HG02678 (cell line): ENCODE measurements around the gene FAM221B.

ENCODE experiments used
- ATAC-seq: cut with Tn5 transposase; IDR thresholded peaks from one replicate; pipeline ENCODE4 v1.9.1; 2021; ENCODE audit warnings: mild to moderate bottlenecking, moderate library complexity; ENCODE audit not compliant: unreplicated experiment

Gene FAM221B

GRCh38 chr9:35847792-35848572, 19.4 kb upstream of the FAM221B start:
- peak; percentile 90 for ATAC-seq

- ATAC-seq = no peak
Measured at GRCh38 chr9:35845824-35846771, 17.6 kb upstream of the FAM221B start.

GRCh38 chr9:35844628-35845270, 16.2 kb upstream of the FAM221B start:
- ATAC-seq = no peak

GRCh38 chr9:35842795-35843194, 14.3 kb upstream of the FAM221B start:
- peak; percentile 72 for ATAC-seq

GRCh38 chr9:35842020-35842745, 13.7 kb upstream of the FAM221B start:
- no peak for ATAC-seq

GRCh38 chr9:35841645-35841900, 13.0 kb upstream of the FAM221B start:
- ATAC-seq = no peak

GRCh38 chr9:35840881-35841644, 12.5 kb upstream of the FAM221B start:
- no peak for ATAC-seq

- ATAC-seq = no peak
Measured at GRCh38 chr9:35839926-35840325, 11.4 kb upstream of the FAM221B start.

- no peak for ATAC-seq
Measured at GRCh38 chr9:35836595-35836994, 8.1 kb upstream of the FAM221B start.

- ATAC-seq = no peak
Measured at GRCh38 chr9:35835766-35836165, 7.2 kb upstream of the FAM221B start.

- no peak for ATAC-seq
Measured at GRCh38 chr9:35835216-35835632, 6.7 kb upstream of the FAM221B start.

GRCh38 chr9:35834260-35835215, 6.0 kb upstream of the FAM221B start:
- ATAC-seq = no peak

- ATAC-seq = no peak
Measured at GRCh38 chr9:35832814-35833213, 4.3 kb upstream of the FAM221B start.

GRCh38 chr9:35831040-35831439, 2.5 kb upstream of the FAM221B start:
- ATAC-seq = no peak

GRCh38 chr9:35829764-35830096, 1.2 kb upstream of the FAM221B start:
- no peak for ATAC-seq

GRCh38 chr9:35829084-35829763, 692 bp upstream of the FAM221B start, which contains the start of gene TMEM8B:
TSS of gene TMEM8B (plus strand) at chr9:35829228. CDS start at chr9:35829448, 220 bp downstream.
- peak; percentile 83 for ATAC-seq

- ATAC-seq = no peak
Measured at GRCh38 chr9:35827486-35827885, 1.0 kb downstream of the FAM221B start.

GRCh38 chr9:35826071-35826701, 2.3 kb downstream of the FAM221B start:
- ATAC-seq = peak; percentile 35
